ENCODE data around the gene NPAT.

- TF ChIP-seq, protein P1, sequence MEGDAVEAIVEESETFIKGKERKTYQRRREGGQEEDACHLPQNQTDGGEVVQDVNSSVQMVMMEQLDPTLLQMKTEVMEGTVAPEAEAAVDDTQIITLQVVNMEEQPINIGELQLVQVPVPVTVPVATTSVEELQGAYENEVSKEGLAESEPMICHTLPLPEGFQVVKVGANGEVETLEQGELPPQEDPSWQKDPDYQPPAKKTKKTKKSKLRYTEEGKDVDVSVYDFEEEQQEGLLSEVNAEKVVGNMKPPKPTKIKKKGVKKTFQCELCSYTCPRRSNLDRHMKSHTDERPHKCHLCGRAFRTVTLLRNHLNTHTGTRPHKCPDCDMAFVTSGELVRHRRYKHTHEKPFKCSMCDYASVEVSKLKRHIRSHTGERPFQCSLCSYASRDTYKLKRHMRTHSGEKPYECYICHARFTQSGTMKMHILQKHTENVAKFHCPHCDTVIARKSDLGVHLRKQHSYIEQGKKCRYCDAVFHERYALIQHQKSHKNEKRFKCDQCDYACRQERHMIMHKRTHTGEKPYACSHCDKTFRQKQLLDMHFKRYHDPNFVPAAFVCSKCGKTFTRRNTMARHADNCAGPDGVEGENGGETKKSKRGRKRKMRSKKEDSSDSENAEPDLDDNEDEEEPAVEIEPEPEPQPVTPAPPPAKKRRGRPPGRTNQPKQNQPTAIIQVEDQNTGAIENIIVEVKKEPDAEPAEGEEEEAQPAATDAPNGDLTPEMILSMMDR (conservative IDR thresholded peaks at IDR 0.05; ENCODE audit: low read depth, low read length) = no peak
- no peak for TF ChIP-seq POLR2A (IDR thresholded peaks at IDR 0.05; ENCODE audit: low read depth, low read length)
- TF ChIP-seq FOS (IDR thresholded peaks at IDR 0.05; ENCODE audit: low read depth, low read length) = no peak
Observed at GRCh38 chr11:108199446-108200321, 22.8 kb downstream of the NPAT start.
